ENCODE results near the gene GATA3.

DNA sequence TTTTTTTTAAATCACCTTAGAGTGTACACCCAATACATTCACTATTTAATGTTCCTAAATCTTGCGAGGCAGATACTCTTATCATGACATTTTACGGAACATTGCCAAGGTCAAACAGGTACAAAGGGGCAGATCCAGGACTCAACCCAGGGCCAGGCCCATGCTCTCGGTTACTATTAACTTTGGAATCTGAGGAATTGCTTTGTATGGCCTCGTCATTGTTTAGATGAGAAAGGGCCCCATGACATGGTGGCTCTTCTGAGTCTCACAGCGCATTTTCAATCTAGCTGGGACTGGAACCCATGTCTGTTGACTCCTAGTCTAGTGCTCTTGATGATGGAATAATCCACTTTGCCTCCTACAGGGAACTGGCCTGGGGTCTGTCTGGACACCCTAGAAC is 59.1 kb downstream of the GATA3 start:
- TF ChIP-seq, protein P1, sequence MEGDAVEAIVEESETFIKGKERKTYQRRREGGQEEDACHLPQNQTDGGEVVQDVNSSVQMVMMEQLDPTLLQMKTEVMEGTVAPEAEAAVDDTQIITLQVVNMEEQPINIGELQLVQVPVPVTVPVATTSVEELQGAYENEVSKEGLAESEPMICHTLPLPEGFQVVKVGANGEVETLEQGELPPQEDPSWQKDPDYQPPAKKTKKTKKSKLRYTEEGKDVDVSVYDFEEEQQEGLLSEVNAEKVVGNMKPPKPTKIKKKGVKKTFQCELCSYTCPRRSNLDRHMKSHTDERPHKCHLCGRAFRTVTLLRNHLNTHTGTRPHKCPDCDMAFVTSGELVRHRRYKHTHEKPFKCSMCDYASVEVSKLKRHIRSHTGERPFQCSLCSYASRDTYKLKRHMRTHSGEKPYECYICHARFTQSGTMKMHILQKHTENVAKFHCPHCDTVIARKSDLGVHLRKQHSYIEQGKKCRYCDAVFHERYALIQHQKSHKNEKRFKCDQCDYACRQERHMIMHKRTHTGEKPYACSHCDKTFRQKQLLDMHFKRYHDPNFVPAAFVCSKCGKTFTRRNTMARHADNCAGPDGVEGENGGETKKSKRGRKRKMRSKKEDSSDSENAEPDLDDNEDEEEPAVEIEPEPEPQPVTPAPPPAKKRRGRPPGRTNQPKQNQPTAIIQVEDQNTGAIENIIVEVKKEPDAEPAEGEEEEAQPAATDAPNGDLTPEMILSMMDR (conservative IDR thresholded peaks at IDR 0.05; ENCODE audit: low read depth in 2 of 2), result no peak
- TF ChIP-seq, protein P2, sequence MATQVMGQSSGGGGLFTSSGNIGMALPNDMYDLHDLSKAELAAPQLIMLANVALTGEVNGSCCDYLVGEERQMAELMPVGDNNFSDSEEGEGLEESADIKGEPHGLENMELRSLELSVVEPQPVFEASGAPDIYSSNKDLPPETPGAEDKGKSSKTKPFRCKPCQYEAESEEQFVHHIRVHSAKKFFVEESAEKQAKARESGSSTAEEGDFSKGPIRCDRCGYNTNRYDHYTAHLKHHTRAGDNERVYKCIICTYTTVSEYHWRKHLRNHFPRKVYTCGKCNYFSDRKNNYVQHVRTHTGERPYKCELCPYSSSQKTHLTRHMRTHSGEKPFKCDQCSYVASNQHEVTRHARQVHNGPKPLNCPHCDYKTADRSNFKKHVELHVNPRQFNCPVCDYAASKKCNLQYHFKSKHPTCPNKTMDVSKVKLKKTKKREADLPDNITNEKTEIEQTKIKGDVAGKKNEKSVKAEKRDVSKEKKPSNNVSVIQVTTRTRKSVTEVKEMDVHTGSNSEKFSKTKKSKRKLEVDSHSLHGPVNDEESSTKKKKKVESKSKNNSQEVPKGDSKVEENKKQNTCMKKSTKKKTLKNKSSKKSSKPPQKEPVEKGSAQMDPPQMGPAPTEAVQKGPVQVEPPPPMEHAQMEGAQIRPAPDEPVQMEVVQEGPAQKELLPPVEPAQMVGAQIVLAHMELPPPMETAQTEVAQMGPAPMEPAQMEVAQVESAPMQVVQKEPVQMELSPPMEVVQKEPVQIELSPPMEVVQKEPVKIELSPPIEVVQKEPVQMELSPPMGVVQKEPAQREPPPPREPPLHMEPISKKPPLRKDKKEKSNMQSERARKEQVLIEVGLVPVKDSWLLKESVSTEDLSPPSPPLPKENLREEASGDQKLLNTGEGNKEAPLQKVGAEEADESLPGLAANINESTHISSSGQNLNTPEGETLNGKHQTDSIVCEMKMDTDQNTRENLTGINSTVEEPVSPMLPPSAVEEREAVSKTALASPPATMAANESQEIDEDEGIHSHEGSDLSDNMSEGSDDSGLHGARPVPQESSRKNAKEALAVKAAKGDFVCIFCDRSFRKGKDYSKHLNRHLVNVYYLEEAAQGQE (IDR thresholded peaks at IDR 0.05; ENCODE audit: unreplicated experiment), result no peak
- TF ChIP-seq JUNB (IDR thresholded peaks at IDR 0.05; ENCODE audit: unreplicated experiment), result no peak
- no peak for TF ChIP-seq EZH2phosphoT487 (IDR thresholded peaks at IDR 0.05; ENCODE audit: unreplicated experiment)
- TF ChIP-seq POLR2AphosphoS5 (IDR thresholded peaks at IDR 0.05; ENCODE audit: low read depth), result no peak
- TF ChIP-seq CREB1 (CRISPR knock-in tag; IDR thresholded peaks at IDR 0.05; ENCODE audit: low read depth), result no peak
- TF ChIP-seq EZH2 (IDR thresholded peaks at IDR 0.05; ENCODE audit: low read depth, unreplicated experiment), result no peak

All from GM23338 (cell line).